C4-2B (cell line): Measurements from ENCODE around the gene ANXA2R.
"Not testable (repeated sequence)": the region's sequence is repeated elsewhere in the genome, so short reads cannot be mapped to it uniquely, and the experiment has no call there.

Experiments used
- CTCF ChIP-seq: fragments of 450-650 bp; conservative IDR thresholded peaks from 2 replicates; pipeline ENCODE4 v1.5.1; 2017; ENCODE audit warnings: mild to moderate bottlenecking
- ZFX ChIP-seq: fragments of 450-650 bp; IDR thresholded peaks from 2 replicates; pipeline ENCODE4 v1.6.1; 2017

DNA sequence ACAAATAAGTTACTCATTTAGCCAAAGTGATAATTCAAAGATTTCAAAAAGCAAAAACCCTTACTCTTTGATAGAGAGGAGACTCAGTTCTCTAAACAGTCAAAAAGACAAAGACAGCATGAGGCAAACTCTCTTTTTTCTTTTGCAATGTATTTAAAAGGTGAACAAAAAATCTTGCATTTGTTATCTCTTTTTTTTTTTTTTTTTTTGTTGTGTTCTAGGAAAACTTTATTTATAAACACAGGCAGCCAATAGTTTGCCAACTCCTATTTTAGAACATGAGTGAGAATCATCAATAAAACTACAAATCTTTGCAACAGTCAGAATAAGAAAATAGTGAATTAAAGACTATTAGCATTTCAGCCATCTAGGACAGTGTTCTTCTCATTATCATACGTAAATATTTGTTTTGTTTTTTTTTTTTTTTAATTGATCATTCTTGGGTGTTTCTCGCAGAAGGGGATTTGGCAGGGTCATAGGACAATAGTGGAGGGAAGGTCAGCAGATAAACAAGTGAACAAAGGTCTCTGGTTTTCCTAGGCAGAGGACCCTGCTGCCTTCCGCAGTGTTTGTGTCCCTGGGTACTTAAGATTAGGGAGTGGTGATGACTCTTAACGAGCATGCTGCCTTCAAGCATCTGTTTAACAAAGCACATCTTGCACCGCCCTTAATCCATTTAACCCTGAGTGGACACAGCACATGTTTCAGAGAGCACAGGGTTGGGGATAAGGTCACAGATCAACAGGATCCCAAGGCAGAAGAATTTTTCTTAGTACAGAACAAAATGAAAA, 46.2 kb upstream of the ANXA2R start:
- TF ChIP-seq CTCF, ZFX: not testable (repeated sequence)
